Measurements from ENCODE around the gene PROZ.
"Not testable (repeated sequence)": the region's sequence is repeated elsewhere in the genome, so short reads cannot be mapped to it uniquely, and the experiment has no call there.

PROZ gene, protein sequence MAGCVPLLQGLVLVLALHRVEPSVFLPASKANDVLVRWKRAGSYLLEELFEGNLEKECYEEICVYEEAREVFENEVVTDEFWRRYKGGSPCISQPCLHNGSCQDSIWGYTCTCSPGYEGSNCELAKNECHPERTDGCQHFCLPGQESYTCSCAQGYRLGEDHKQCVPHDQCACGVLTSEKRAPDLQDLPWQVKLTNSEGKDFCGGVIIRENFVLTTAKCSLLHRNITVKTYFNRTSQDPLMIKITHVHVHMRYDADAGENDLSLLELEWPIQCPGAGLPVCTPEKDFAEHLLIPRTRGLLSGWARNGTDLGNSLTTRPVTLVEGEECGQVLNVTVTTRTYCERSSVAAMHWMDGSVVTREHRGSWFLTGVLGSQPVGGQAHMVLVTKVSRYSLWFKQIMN

DNA sequence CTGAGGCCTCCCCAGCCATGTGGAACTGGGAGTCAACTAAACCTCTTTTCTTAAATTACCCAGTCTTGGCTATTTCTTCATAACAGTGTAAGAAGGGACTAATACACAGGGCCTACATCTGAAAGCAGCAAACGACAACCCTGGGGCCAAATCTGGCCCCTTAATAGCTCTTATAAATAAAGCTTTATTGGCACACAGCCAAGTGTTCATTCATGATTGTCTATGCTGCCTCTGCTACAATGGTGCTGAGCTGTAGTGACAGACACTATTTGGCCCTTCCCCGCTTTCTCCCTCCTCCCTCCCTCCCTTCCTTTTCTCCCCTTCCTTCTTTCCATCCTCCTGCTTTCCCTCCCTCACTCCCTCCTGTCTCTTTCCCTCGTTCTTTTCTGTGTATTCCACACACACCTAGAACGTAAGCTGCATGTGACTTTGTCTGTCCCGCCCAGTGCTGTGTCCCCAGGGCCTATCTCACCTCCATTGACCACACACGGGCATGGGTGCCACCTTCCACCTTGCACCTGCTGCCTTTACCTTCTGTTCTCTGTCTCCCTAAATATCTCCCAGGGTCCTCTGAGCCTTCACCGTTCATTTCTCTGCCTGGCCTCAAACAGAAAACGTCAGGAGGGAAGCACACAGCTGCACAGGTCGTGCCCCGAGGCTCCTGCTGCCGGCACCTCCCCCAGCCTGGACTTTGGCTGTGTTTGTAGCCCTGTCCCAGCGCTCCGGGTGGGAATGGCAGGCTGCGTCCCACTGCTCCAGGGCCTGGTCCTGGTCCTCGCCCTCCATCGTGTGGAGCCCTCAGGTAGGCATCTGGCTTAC lies at the start of gene PROZ:
PROZ (plus strand) TSS at position 720 of the 819 bp plus-strand sequence; CDS start at position 733, 13 bp downstream.
- DNase-seq: no peak

DNA sequence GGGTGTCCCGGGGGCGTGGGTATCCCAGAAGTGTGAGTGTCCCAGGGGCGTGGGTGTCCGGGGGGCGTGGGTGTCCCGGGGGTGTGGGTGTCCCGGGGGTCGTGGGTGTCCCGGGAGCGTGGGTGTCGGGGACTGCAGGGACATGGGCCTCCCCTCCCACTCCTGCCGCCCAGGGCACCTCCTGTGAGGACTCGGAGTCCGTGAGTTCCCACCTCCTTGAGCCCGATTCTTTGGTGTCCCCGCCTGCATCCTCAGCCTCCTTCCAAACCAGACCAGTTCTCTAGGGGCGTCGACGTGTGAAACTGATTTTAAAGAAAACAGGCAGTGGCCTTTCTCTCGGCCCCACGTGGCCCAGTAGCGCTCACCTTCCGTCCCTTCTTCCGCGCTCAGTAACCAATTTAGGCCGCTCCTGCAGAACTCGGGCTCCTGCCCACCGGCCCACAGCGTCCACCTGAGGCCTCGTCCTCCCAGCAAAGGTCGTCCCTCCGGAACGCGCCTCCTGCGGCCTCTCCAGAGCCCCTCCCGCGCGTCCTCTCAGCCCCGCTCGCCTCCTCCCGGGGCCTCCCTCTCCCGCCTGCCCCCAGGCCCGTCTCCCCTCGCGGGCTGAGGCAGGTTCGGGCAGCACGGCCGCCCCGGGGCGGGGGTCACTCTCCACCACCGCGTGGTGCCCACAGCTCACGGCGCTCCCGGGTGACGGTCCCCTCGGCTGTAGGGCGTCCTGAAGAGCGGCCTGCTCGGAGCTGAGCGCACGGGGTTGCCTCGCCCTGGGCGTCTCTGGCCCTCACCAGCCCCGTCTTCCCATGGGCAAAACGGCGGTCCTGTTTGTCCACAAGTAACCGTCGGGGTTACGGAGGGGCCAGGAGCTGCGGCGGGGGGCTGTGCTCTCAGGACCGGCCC lies 49.0 kb upstream of the PROZ start:
- DNase-seq: peak in 1 of 56 donors; percentile 27

DNA sequence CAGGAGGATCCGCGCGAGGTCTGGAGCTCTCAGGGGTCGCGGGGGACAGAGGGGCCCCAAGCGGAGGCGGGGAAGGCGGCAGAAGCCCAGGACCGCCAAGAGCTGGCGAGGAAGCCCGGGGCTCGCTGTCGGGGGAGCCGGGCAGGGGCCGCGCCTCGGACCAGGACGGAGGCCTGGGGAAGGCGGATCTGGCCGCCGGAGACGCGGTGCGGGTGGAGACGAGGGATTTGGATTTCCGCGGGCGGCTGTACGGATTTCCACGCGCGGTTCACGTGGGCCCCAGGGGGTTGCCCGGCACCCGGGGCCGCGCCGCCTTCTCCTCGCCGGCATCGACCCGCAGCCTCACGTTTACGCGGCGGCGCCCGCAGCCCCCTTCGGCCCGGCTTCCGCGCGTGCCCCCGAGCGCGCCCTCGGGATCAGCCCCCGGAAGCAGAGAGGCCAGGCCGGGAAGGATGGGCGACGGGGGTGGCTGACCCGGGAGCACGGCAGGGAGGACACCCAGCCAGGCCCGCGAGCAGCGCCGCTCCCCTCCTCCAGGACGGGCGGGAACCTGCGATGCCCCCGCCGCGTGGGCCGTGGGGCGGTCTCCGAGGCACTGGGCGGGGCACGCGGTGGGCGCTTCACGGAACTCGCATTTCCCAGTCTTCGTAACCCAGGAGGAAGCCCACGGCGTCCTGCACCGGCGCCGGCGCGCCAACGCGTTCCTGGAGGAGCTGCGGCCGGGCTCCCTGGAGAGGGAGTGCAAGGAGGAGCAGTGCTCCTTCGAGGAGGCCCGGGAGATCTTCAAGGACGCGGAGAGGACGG lies 48.2 kb upstream of the PROZ start:
- DNase-seq: peak in 2 of 56 donors; percentile 21 to 45

DNA sequence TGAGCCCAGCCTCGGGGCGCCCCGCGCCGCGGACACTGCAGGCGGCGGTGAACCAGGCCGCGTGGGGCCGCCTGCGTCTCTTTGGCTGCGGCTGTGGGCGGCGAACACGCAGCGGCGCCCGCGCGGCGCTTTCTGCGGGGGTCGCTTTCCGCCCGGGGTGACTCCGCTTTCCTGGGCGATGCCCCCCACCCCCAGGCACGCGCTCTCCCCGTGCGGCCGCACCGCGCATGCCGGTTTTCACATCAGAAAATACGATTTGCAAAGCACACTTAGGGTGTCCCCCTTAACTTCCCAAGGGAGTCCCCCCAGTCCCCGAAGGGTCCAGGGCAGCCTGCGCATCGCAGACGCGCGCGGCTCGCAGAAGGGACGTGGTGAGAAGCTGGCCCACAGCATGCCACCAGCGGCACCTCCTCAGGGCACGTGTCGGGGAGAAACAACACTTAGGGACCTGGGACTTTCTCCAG lies 47.6 kb upstream of the PROZ start:
- DNase-seq: no peak

DNA sequence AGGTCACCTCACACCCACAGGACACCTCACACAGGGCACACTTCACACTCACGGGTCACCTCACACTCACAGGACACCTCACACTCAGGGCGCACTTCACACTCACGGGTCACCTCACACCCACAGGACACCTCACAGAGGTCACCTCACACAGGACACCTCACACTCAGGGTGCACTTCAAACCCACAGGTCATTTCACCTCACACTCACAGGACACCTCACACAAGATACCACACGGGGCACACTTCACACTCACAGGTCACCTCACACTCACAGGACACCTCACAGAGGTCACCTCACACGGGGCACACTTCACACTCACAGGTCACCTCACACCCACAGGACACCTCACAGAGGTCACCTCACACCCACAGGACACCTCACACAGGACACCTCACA lies 46.6 kb upstream of the PROZ start:
- not testable (repeated sequence) for DNase-seq

DNA sequence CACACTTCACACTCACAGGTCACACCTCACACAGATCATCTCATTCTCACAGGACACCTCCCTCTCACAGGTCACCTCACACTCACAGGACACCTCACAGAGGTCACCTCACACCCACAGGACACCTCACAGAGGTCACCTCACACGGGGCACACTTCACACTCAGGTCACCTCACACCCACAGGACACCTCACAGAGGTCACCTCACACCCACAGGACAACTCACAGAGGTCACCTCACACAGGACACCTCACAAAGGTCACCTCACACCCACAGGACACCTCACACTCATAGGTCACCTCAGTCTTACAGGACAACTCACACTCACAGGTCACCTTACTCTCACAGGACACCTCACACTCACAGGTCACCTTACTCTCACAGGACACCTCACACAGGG lies 46.0 kb upstream of the PROZ start:
- not testable (repeated sequence) for DNase-seq

DNA sequence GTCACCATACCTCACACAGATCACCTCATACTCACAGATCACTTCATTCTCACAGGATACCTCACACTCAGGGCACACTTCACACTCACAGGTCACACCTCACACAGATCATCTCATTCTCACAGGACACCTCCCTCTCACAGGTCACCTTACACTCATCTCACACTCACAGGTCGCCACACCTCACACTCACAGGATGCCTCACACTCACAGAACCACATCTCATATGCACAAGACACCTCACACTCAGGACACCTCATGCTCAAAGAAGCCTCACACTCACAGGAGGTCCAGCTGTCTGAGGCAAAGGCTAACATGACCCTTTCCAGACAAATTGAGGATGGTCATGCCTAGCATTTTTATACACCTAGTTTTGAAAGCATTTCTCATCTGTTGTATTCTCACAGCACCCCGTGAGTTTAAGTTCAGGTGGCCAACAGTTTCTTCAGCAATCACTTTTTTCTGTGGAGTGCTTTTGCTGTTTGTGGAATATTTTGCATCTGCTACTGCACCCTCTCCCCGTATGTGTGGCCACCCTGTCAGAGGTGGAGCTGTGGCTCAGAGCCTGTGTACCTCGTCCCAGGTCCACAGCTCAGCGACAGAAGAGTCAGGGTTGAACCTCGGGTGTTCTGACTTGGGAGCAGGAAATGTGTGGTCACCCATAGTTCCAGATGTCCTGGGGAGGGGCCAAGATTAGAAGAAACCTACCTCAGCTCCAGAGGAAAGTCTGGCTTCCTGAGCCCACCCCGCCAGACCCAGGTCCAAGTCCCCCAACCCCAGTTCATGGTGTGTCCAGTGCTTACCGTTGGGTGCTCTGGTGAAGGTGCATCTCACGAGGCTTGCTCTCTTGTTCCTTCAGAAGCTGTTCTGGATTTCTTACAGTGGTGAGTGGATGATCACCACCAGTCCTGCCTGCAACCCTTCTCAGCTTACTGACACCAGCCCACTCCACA lies 45.3 kb upstream of the PROZ start:
- no peak for DNase-seq

DNA sequence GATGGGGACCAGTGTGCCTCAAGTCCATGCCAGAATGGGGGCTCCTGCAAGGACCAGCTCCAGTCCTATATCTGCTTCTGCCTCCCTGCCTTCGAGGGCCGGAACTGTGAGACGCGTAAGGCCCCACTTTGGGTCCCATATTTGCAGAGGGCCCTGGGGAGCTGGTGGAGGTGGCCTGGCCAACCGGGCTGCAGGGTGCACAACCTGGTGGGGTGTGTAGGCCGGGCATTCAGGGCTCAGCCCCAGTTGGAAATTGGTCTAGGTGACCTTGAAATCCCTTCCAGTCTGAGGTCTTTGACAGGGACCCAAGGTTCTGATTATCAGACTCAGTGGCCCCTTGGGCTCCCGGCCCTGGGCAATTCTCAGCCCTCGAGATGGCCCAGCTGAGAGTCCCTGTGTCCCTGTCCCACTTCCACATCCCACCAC lies 44.6 kb upstream of the PROZ start:
- no peak for DNase-seq

DNA sequence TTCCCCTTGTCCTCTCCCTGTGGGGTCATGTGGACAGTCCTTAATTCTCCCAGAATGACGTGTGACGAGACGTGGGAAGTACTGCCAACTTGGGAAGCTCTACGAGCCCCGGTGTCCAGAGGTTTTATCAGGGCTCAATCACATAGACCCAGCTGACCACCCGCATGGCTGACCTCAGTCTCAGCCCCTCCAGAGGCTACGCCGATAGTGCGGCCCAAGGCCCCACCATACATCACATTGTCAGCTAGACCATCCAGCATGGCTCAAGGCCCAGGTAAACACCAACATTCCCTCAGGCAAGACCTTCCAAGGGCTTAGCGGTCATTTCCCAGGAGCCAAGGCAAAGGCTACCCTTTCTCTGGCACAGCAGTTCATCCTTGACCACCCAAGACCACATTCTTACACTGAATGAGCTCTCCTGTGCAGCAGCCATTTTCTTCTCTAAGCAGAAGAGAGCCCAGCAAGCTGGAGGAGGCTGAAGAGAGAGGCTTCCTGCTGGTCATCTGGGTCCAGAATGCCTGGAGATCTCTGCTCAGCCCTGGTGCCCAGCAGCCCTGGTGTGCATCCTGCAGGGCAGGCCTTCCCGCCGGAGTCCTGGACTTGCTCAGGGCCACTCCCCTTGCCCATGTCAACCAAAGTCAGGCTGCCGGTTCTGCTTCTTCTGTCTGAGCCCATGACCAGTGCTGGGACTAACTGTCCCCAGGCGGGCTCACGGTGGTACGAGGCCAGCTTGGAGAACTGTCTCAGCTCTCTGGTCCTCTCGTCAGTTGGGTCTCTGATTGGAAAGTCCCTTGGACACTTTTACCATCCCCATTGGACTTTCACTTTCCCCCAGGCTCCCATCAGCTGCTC lies 43.7 kb upstream of the PROZ start:
- no peak for DNase-seq

DNA sequence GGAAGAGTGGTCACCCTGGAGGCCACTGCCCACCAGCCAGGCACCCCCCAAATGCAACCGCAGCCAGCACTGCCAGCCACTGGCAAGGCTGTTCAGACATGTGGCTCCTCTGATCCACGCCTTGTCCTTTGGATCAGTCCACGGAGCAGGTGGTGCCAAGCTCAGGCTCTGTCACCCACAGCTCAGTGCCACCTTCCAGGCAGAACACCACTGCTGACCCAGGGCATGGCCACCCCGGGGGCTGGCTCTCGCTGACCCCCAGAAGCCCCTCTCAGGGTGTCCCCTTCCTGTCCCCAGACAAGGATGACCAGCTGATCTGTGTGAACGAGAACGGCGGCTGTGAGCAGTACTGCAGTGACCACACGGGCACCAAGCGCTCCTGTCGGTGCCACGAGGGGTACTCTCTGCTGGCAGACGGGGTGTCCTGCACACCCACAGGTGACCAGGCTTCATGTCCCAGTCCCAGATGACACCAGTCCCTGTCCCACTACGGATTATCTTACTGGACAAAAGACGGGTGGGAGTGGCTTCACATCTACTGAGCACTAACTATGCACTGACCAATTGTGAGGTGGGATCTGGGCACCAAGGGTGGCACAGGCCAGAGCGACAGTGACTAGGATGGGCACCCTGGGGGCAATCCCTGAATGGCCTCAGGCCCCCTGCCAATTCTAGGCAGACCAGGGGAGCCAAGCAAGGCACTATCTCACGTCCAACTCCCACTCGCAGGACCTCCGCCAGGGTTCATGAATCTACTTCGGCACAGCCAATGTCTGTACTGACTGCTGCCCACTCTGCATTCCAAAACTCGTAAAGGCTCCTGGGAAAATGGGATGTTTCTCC lies 42.9 kb upstream of the PROZ start:
- DNase-seq: no peak

DNA sequence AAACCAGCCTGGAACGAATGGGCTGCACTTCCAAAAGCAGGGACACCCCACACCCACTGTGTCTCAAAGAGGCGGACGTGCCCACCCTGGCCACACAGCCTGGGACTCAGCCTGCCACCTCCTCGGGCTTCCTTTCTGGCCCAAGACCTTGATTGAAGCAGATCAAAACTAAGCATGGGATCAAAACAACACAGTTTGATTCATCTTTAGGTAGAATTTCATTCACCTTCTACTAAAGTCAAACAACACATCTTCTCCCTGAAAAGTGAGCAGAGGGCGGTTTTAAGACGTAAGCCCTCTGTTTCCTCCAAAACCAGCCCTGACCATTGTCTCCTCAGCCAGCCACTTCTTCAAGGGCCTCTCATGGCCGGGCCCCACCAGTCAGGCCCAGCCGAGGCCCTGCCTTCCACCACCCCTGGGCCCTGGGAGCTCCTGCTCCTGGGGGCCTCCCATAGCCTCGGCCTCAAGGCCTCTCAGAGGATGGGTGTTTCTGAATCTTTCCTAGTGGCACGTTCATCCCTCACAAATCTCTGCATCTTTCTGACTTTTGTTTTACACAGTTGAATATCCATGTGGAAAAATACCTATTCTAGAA lies 42.1 kb upstream of the PROZ start:
- no peak for DNase-seq

DNA sequence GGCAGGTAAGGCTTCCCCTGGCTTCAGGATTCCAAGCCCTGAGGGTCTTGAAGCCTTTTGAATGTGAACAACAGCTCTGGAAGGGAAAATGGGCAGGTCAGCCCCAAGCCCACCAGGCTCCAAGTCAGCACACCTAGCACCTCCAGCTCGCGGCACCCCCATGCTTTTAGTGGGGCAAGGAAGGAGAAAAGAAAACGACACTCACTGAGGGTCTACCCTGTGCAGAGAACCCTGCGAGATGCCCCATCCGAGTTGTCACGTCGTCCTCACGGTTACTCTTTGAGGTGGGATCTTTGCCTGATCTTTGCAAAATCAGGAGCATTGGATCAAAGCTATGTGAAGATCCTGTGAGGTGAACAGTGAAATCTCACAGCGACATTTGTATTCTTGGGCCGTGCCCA lies 41.6 kb upstream of the PROZ start:
- DNase-seq: no peak

DNA sequence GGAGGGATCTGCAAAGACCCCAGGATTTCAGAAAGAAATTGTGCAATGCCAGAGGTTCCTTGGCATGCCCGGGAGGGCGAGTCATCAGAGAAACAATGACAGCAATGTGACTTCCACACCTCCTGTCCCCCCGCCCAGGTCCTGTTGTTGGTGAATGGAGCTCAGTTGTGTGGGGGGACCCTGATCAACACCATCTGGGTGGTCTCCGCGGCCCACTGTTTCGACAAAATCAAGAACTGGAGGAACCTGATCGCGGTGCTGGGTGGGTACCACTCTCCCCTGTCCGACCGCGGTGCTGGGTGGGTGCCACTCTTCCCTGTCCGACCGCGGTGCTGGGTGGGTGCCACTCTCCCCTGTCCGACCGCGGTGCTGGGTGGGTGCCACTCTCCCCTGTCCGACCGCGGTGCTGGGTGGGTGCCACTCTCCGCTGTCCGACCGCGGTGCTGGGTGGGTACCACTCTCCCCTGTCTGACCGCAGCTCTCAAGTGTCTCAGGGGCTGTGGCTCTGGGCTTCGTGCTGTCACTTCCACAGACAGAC lies 41.0 kb upstream of the PROZ start:
- no peak for DNase-seq

DNA sequence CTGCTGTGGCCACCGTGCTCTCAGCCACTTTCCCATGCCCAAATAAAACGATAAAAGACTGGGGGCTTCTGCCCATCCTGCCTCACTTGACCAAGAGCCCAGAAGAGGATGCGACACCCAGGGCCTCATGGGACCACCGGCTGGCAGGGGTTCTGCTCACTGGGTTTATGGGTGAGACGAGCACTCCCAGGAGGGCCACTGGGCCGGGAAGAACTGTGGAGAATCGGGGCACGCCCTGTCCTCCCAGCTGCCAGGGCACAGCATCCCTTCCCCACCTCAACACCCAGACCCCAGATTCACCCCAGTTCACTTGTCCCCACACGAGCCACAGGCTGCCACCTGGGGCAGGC lies 40.6 kb upstream of the PROZ start:
- no peak for DNase-seq

DNA sequence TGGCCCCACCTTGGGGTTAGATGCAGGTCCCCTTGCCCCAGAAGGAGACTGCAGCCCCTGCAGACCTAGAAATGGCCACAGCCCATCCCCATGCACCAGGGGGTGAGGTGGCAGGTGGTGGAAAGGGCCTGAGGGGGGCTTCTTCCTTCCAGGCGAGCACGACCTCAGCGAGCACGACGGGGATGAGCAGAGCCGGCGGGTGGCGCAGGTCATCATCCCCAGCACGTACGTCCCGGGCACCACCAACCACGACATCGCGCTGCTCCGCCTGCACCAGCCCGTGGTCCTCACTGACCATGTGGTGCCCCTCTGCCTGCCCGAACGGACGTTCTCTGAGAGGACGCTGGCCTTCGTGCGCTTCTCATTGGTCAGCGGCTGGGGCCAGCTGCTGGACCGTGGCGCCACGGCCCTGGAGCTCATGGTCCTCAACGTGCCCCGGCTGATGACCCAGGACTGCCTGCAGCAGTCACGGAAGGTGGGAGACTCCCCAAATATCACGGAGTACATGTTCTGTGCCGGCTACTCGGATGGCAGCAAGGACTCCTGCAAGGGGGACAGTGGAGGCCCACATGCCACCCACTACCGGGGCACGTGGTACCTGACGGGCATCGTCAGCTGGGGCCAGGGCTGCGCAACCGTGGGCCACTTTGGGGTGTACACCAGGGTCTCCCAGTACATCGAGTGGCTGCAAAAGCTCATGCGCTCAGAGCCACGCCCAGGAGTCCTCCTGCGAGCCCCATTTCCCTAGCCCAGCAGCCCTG lies 40.0 kb upstream of the PROZ start:
- no peak for DNase-seq

Measured in nucleus accumbens (tissue), 56 donors.